ENCODE measurements around the gene MYO15B.

DNA sequence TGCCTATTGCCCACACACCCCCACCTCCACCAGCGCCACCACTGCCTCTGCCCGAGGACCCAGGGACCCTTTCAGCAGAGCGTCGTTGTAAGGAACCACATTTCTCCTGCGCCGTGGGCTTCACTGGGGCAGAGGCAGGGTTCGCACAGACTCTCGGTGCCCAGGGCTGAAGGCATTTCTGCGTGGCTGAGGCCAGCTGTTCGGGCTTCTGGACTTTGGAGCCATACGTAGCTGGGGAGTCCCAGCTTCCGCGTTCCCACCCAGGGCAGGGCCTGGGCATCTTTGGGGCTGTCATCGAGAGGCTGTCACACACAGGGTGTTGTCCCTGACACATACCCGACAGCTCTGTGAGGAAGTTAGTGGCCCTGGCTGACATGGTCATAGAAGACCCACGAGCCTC lies 29.6 kb downstream of the MYO15B start:
- TF ChIP-seq POLR2AphosphoS5 (IDR thresholded peaks at IDR 0.05): no peak
- TF ChIP-seq, protein P1, sequence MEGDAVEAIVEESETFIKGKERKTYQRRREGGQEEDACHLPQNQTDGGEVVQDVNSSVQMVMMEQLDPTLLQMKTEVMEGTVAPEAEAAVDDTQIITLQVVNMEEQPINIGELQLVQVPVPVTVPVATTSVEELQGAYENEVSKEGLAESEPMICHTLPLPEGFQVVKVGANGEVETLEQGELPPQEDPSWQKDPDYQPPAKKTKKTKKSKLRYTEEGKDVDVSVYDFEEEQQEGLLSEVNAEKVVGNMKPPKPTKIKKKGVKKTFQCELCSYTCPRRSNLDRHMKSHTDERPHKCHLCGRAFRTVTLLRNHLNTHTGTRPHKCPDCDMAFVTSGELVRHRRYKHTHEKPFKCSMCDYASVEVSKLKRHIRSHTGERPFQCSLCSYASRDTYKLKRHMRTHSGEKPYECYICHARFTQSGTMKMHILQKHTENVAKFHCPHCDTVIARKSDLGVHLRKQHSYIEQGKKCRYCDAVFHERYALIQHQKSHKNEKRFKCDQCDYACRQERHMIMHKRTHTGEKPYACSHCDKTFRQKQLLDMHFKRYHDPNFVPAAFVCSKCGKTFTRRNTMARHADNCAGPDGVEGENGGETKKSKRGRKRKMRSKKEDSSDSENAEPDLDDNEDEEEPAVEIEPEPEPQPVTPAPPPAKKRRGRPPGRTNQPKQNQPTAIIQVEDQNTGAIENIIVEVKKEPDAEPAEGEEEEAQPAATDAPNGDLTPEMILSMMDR (IDR thresholded peaks at IDR 0.05; ENCODE audit: poor library complexity, severe bottlenecking): no peak
- no peak for TF ChIP-seq EZH2 (IDR thresholded peaks at IDR 0.05; ENCODE audit: borderline replicate concordance, insufficient read depth, low read length, poor library complexity, severe bottlenecking)
- TF ChIP-seq SMC3 (conservative IDR thresholded peaks at IDR 0.05; ENCODE audit: poor library complexity): no peak
- TF ChIP-seq, protein P2, sequence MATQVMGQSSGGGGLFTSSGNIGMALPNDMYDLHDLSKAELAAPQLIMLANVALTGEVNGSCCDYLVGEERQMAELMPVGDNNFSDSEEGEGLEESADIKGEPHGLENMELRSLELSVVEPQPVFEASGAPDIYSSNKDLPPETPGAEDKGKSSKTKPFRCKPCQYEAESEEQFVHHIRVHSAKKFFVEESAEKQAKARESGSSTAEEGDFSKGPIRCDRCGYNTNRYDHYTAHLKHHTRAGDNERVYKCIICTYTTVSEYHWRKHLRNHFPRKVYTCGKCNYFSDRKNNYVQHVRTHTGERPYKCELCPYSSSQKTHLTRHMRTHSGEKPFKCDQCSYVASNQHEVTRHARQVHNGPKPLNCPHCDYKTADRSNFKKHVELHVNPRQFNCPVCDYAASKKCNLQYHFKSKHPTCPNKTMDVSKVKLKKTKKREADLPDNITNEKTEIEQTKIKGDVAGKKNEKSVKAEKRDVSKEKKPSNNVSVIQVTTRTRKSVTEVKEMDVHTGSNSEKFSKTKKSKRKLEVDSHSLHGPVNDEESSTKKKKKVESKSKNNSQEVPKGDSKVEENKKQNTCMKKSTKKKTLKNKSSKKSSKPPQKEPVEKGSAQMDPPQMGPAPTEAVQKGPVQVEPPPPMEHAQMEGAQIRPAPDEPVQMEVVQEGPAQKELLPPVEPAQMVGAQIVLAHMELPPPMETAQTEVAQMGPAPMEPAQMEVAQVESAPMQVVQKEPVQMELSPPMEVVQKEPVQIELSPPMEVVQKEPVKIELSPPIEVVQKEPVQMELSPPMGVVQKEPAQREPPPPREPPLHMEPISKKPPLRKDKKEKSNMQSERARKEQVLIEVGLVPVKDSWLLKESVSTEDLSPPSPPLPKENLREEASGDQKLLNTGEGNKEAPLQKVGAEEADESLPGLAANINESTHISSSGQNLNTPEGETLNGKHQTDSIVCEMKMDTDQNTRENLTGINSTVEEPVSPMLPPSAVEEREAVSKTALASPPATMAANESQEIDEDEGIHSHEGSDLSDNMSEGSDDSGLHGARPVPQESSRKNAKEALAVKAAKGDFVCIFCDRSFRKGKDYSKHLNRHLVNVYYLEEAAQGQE (IDR thresholded peaks at IDR 0.05; ENCODE audit: borderline replicate concordance): no peak
- TF ChIP-seq RAD21 (conservative IDR thresholded peaks at IDR 0.05): no peak
